Measurements from ENCODE around the gene SLCO2A1. TPM values are rescaled to one million over a fixed set of nuclear protein-coding genes. Genes with fewer than 3 reads are reported as not detected.
A peak's percentile ranks its signal among the peaks of the same experiment; 100 is the strongest.

The SLCO2A1 gene
- total RNA-seq, 1 donor from 2014 or later = 234 TPM

DNA sequence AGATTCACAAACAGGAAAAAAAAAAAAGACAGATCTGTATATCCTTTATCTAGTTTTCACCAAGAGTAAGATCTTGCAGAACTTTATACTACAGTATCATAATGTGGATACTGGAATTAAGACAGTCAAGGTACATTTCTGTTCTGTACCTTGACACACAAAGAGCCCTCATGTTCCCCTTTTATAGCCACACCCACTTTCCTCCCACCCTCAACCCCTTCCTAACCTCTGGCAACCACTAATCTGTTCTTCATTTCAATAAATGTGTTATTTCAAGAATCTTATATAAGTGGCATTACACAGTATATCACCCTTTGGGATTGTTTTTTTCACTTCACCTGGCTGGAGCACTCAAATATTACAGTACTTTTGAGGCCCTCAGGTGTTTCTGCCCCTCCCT lies 130.4 kb downstream of the SLCO2A1 start:
- Histone ChIP-seq H3K4me3 (no peak overlapping the region), H3K36me3 (no peaks in the 10 kb centered on the region), H3K9me3 (no peaks in the 10 kb centered on the region), H3K27ac (no peak overlapping the region), H3K4me1 (no peaks in the 10 kb centered on the region), H3K27me3 (peaks cover 17% of the 10 kb centered on the region)
- no peak for ATAC-seq
- intact Hi-C loops (cut with DNase I) = no loop called here
- DNase-seq = no peak
- TF ChIP-seq, protein P1, sequence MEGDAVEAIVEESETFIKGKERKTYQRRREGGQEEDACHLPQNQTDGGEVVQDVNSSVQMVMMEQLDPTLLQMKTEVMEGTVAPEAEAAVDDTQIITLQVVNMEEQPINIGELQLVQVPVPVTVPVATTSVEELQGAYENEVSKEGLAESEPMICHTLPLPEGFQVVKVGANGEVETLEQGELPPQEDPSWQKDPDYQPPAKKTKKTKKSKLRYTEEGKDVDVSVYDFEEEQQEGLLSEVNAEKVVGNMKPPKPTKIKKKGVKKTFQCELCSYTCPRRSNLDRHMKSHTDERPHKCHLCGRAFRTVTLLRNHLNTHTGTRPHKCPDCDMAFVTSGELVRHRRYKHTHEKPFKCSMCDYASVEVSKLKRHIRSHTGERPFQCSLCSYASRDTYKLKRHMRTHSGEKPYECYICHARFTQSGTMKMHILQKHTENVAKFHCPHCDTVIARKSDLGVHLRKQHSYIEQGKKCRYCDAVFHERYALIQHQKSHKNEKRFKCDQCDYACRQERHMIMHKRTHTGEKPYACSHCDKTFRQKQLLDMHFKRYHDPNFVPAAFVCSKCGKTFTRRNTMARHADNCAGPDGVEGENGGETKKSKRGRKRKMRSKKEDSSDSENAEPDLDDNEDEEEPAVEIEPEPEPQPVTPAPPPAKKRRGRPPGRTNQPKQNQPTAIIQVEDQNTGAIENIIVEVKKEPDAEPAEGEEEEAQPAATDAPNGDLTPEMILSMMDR (IDR thresholded peaks at IDR 0.05) = no peak

DNA sequence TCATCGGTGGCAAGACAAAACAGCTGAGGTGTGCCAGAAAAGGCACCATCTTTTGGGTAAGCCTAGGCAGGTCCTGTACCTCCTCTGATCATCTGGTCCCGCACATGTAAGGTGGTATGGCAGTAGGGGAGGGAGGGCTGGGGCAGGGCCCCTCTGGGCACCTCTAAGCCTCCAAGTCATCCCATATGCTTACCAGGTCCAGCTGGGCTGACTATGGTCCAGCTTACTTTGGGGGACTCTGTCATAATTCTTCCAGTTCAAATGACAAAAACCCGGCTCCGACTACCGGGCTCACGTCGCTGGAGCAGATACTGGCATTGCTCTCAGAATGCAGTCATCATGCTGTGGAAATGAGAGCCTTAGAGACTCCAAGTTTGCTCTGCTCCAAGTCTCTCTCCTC lies 132.2 kb downstream of the SLCO2A1 start:
- DNase-seq = no peak
- peaks cover 25% of the 10 kb centered on the region for H3K27me3 ChIP-seq
- no peaks in the 10 kb centered on the region for H3K4me1 ChIP-seq
- H3K9me3 ChIP-seq = no peaks in the 10 kb centered on the region
- intact Hi-C loops (cut with DNase I) = no loop called here
- ATAC-seq = no peak
- H3K36me3 ChIP-seq = no peaks in the 10 kb centered on the region
- no peak overlapping the region for H3K4me3 ChIP-seq
- TF ChIP-seq, protein P1 (IDR thresholded peaks at IDR 0.05) = no peak
- no peak overlapping the region for H3K27ac ChIP-seq

DNA sequence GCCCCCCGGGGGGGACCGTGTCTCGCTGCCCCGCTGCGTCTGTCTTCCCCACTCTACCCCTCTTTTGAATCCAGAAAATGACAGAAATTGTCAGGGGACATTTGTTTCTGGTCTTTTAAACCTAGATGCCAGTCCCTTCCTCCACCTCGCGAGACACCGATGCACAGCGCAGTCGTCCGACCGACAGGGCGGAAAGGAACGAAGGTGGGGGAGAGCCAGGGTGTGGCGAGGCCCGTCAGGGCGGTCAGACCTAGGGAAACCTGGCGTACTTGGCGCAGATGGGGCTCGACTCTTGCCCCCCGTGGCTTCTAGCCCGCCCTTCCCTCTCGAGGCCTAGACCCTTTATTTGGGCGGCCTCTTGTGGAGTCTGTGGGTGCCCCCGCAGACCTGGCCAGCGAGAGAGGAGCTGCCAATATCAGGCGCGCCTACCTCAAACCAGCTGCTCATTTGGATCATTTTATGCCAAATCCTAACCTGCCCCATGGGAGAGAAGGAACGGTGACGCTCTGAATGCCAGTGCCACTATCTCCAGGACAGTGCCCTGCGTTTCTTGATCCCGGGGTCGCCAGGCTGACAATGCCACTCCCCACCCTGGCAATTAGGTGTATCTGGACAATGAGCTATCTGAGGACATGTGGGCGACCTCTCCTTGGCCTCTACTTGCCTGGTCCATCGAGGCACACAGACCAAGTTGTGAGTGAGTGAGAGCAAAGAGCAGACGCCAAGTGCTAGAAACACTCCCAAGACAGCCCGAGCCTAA lies 133.5 kb downstream of the SLCO2A1 start:
- DNase-seq (no peak), ATAC-seq (peak; percentile 3)
- Histone ChIP-seq H3K36me3 (no peaks in the 10 kb centered on the region), H3K27ac (no peak overlapping the region), H3K9me3 (no peaks in the 10 kb centered on the region), H3K27me3 (peaks cover 25% of the 10 kb centered on the region), H3K4me1 (no peaks in the 10 kb centered on the region), H3K4me3 (peak overlapping the region; percentile 60)
- intact Hi-C loops (cut with DNase I) = no loop called here
- TF ChIP-seq, protein P1 (IDR thresholded peaks at IDR 0.05) = no peak

DNA sequence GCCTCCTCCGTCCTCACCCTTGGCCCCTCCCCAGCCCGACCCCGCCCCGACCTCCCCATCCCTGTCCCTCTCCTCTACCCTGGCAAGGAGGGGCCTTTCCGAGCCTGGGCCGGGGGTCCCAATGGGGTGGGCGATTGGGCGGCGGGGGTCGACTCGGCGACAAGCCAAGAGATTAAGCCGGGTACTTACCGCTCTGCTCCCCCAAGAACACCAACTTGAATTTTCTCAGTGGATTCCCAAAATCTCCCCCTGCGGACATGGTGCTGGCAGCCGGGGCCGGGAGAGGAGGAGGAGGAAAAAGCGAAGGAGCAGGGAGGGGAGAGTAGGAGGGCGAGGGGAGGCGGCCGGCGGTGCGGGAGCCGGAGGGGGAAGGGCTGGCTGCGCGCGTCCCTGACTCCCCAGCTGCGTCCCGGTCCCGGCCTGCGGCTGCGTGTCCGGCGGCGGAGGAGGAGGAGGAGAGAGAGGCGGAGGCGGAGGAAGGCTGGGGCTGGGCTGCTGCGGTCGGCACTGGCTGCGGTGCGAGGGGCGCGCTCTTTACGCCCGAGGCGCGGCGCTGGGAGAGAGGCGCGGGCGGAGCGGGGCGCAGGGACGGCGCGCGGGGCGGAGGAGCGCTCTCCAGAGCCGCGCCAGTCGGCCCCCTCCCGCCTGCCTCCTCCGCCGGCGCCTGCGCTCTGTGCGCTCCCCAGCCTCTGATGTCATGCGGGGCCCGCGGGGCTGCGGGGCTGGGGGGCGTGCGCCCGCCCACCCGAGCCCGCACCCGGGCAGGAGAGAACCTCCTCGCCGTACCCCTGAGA lies 134.3 kb downstream of the SLCO2A1 start, which contains the start of gene RAB6B:
Gene RAB6B (minus strand): TSS at position 675 of the 794 bp plus-strand sequence. CDS start 416 bp downstream, at position 259.
- intact Hi-C loops (cut with DNase I) = no loop called here
- Histone ChIP-seq H3K27me3 (peaks cover 25% of the 10 kb centered on the region), H3K4me3 (peak within 1 kb of the TSS; percentile 60), H3K4me1 (no peaks in the 10 kb centered on the region), H3K27ac (no peak within 1 kb of the TSS), H3K9me3 (no peaks in the 10 kb centered on the region), H3K36me3 (no peaks in the 10 kb centered on the region)
- peak; percentile 71 for DNase-seq
- peak; percentile 76 for ATAC-seq
- TF ChIP-seq, protein P1 (IDR thresholded peaks at IDR 0.05) = no peak

DNA sequence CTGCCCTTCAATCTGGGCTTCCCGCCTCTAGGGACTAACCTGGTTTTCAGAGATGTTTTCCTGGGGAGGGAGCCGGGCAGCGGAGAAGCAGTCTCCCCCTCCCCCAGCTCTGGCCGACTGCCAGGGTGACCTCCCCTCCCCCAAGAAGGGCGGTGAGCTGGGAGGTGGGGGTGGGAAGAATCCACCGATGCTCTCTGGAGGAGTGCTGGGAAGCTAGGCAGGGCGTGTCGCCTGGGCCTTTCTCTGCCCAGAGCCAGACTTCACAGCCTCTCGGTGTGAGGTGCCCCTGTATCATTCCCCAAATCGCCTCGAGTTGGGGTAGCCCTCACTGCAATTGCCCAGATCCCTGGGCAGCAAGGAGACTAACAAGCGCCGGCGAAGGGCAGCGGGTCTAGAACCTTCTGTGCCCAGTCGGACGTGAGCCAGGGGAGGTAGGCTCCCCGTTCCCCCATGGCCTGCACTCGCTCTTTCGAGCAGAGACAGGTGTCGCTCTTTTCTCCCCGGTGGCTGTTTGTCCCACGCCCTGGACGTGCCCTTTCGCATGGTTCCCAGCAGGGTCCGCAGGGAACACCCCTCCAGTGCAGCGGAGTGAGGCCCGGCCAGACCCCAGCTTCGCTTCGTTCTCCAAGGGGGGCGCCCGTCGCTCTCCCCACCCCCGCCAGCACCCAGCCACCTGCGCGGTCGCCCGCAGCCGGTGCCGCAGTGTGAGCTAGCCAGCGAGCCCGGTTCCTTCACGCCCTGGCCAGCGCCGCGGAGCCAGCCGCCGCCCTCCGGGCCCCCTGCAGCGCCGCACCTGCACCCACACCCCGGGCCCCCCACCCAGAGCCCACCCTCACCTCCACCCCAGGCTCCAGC lies 135.1 kb downstream of the SLCO2A1 start:
- Histone ChIP-seq H3K4me3 (peak overlapping the region; percentile 60), H3K36me3 (no peaks in the 10 kb centered on the region), H3K27ac (no peak overlapping the region), H3K27me3 (peaks cover 25% of the 10 kb centered on the region), H3K9me3 (no peaks in the 10 kb centered on the region), H3K4me1 (no peaks in the 10 kb centered on the region)
- TF ChIP-seq, protein P1 (IDR thresholded peaks at IDR 0.05) = no peak
- ATAC-seq (peak; percentile 15), DNase-seq (no peak)
- intact Hi-C loops (cut with DNase I) = no loop called here

Measured in upper lobe of right lung (tissue), 1 donor.